Measurements from ENCODE around the gene NDE1. TPM values are rescaled to one million over a fixed set of nuclear protein-coding genes. Genes with fewer than 3 reads are reported as not detected.
"Not testable (repeated sequence)": the region's sequence is repeated elsewhere in the genome, so short reads cannot be mapped to it uniquely, and the experiment has no call there.

The NDE1 gene
- total RNA-seq, 2 donors from 2014 or later, result 60.5 to 69.2 TPM

DNA sequence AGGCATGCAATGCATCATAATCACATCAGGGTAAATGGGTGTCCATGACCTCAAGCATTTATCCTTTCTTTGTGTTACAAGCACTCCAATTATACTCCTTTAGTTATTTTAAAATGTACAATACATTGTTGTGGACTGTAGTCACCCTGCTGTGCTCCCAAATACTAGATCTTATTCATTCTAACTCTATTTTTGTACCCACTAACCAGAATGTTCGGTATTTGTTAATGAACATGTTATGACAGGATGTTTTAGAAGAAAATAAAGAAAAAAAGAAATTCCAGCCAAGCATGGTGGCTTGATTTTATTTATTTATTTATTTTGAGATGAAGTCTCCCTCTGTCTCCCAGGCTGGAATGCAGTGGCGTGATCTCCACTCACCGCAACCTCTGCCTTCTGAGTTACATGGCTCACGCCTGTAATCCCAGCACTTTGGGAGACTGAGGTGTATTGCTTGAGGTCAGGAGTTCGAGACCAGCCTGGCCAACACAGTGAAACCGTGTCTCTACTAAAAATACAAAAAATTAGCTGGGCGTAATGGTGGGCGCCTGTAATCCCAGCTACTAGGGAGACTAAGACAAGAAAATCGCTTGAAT, 1.8 kb upstream of the NDE1 start:
- H3K4me1 Mint-ChIP-seq, result peaks cover 14% of the 10 kb centered on the region
- Histone ChIP-seq H3K9me3 (ENCODE audit: control insufficient read depth, low read length) (no peaks in the 10 kb centered on the region), H3K4me1 (ENCODE audit: control insufficient read depth, insufficient read depth, low read length) (peaks cover 3% of the 10 kb centered on the region), H3K4me3 (ENCODE audit: low read length) (no peak overlapping the region), H3K27me3 (ENCODE audit: control insufficient read depth, insufficient read depth, low read length, poor library complexity, severe bottlenecking) (no peaks in the 10 kb centered on the region), H3K27ac (ENCODE audit: low read depth, low read length) (no peak overlapping the region), H3K9ac (ENCODE audit: extremely low read depth, low read length, poor library complexity, severe bottlenecking) (no peak overlapping the region), H3K36me3 (ENCODE audit: control insufficient read depth, insufficient read depth, low read length) (peaks cover 7% of the 10 kb centered on the region)
- no peak for DNase-seq
- TF ChIP-seq, protein P1, sequence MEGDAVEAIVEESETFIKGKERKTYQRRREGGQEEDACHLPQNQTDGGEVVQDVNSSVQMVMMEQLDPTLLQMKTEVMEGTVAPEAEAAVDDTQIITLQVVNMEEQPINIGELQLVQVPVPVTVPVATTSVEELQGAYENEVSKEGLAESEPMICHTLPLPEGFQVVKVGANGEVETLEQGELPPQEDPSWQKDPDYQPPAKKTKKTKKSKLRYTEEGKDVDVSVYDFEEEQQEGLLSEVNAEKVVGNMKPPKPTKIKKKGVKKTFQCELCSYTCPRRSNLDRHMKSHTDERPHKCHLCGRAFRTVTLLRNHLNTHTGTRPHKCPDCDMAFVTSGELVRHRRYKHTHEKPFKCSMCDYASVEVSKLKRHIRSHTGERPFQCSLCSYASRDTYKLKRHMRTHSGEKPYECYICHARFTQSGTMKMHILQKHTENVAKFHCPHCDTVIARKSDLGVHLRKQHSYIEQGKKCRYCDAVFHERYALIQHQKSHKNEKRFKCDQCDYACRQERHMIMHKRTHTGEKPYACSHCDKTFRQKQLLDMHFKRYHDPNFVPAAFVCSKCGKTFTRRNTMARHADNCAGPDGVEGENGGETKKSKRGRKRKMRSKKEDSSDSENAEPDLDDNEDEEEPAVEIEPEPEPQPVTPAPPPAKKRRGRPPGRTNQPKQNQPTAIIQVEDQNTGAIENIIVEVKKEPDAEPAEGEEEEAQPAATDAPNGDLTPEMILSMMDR (conservative IDR thresholded peaks at IDR 0.05), result no peak
- no peaks in the 10 kb centered on the region for H3K9me3 Mint-ChIP-seq
- H3K27me3 Mint-ChIP-seq (ENCODE audit: insufficient read depth), result no peaks in the 10 kb centered on the region
- H3K4me3 Mint-ChIP-seq, result no peak overlapping the region
- H3K27ac Mint-ChIP-seq, result no peak overlapping the region
- H3K36me3 Mint-ChIP-seq (ENCODE audit: low read depth), result peaks cover 5% of the 10 kb centered on the region
- WGBS, 2 experiments (ENCODE audit: insufficient coverage in 1 of 2, insufficient read length in 1 of 2), result 95 to 97% methylated on average over 6 to 9 of the region's 9 CpGs

DNA sequence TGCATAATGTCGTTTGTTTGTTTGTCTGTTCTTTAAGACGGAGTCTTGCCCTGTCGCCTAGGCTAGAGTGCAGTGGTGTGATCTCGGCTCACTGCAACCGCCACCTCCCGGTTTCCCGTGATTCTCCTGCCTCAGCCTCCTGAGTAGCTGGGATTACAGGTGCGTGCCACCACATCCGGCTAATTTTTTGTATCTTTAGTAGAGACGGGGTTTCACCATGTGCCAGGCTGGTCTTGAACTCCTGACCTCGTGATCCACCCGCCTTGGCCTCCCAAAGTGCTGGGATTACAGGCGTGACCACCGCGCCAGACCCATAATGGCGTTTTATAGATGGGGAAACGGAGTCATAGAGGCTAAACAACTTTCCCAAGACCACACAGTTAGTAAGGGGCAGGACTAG, 734 bp upstream of the NDE1 start:
- not testable (repeated sequence) for H3K36me3 ChIP-seq (ENCODE audit: control insufficient read depth, insufficient read depth, low read length); DNase-seq; H3K9ac ChIP-seq (ENCODE audit: extremely low read depth, low read length, poor library complexity, severe bottlenecking); H3K27me3 ChIP-seq (ENCODE audit: control insufficient read depth, insufficient read depth, low read length, poor library complexity, severe bottlenecking); H3K27ac ChIP-seq (ENCODE audit: low read depth, low read length); H3K4me1 ChIP-seq (ENCODE audit: control insufficient read depth, insufficient read depth, low read length); H3K27me3 Mint-ChIP-seq (ENCODE audit: insufficient read depth); H3K9me3 ChIP-seq (ENCODE audit: control insufficient read depth, low read length); H3K36me3 Mint-ChIP-seq (ENCODE audit: low read depth); H3K4me1 Mint-ChIP-seq; H3K9me3 Mint-ChIP-seq
- Mint-ChIP-seq H3K4me3 (peak overlapping the region; percentile 98), H3K27ac (peak overlapping the region; percentile 37)
- 84% methylated on average over 17 of the region's 17 CpGs for WGBS, 2 experiments (ENCODE audit: insufficient coverage in 1 of 2, insufficient read length in 1 of 2)
- H3K4me3 ChIP-seq (ENCODE audit: low read length), result peak overlapping the region; percentile 93

DNA sequence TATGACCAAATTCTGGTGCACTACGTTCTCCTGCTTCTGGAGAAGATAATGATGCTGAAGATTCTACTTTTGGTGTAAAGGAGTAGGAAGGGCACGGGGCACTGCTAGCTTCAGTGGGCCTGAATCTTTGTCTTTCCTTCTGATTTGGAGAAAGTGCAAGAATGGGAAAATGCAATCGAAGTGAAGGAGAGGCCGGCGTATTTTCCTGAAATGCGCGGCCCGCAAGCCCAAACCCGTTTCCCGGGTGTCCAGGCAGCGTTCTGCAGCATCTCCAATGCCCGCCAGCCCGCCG, 372 bp upstream of the NDE1 start:
- peaks cover 6% of the 10 kb centered on the region for H3K36me3 Mint-ChIP-seq (ENCODE audit: low read depth)
- Histone ChIP-seq H3K27me3 (ENCODE audit: control insufficient read depth, insufficient read depth, low read length, poor library complexity, severe bottlenecking) (no peaks in the 10 kb centered on the region), H3K27ac (ENCODE audit: low read depth, low read length) (peak overlapping the region; percentile 31), H3K9me3 (ENCODE audit: control insufficient read depth, low read length) (no peaks in the 10 kb centered on the region), H3K4me1 (ENCODE audit: control insufficient read depth, insufficient read depth, low read length) (no peaks in the 10 kb centered on the region), H3K4me3 (ENCODE audit: low read length) (peak overlapping the region; percentile 93), H3K36me3 (ENCODE audit: control insufficient read depth, insufficient read depth, low read length) (peaks cover 7% of the 10 kb centered on the region), H3K9ac (ENCODE audit: extremely low read depth, low read length, poor library complexity, severe bottlenecking) (no peak overlapping the region)
- TF ChIP-seq, protein P1 (conservative IDR thresholded peaks at IDR 0.05), result no peak
- peak overlapping the region; percentile 37 for H3K27ac Mint-ChIP-seq
- no peaks in the 10 kb centered on the region for H3K9me3 Mint-ChIP-seq
- peak overlapping the region; percentile 98 for H3K4me3 Mint-ChIP-seq
- peaks cover 5% of the 10 kb centered on the region for H3K4me1 Mint-ChIP-seq
- no peaks in the 10 kb centered on the region for H3K27me3 Mint-ChIP-seq (ENCODE audit: insufficient read depth)
- DNase-seq, result no peak
- WGBS, 2 experiments (ENCODE audit: insufficient coverage in 1 of 2, insufficient read length in 1 of 2), result 2 to 4% methylated on average over 11 to 14 of the region's 14 CpGs

DNA sequence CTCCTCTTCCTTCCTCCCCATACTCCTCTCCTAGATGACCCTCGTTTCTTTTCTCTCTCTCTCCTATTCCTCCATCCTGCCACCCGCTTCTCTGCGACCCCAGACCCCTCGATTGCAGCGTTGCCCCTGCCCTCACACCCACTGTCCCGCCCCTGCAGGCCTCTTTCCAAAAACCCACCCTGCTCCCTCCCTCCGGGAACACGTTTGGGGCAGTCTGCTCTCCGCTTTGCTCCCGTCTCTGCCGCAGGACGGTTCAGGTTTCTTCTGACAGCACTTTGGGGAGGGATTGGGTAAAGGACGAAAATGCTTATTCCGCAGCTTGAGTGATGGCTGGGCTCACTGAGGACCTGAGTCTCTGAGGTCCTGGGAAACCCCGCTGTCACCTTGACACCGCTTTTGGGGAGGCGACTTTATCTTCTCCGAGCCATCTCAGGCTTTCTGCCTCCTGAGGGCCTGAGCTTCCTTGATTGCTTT, 690 bp downstream of the NDE1 start:
- Histone ChIP-seq H3K27ac (ENCODE audit: low read depth, low read length) (no peak overlapping the region), H3K36me3 (ENCODE audit: control insufficient read depth, insufficient read depth, low read length) (peaks cover 7% of the 10 kb centered on the region), H3K4me1 (ENCODE audit: control insufficient read depth, insufficient read depth, low read length) (no peaks in the 10 kb centered on the region), H3K27me3 (ENCODE audit: control insufficient read depth, insufficient read depth, low read length, poor library complexity, severe bottlenecking) (no peaks in the 10 kb centered on the region), H3K9me3 (ENCODE audit: control insufficient read depth, low read length) (no peaks in the 10 kb centered on the region), H3K4me3 (ENCODE audit: low read length) (peak overlapping the region; percentile 93), H3K9ac (ENCODE audit: extremely low read depth, low read length, poor library complexity, severe bottlenecking) (peak overlapping the region; percentile 62)
- peaks cover 5% of the 10 kb centered on the region for H3K4me1 Mint-ChIP-seq
- H3K27ac Mint-ChIP-seq, result peak overlapping the region; percentile 96
- peaks cover 6% of the 10 kb centered on the region for H3K36me3 Mint-ChIP-seq (ENCODE audit: low read depth)
- TF ChIP-seq, protein P1 (conservative IDR thresholded peaks at IDR 0.05), result no peak
- DNase-seq, result peak; percentile 79
- no peaks in the 10 kb centered on the region for H3K9me3 Mint-ChIP-seq
- H3K27me3 Mint-ChIP-seq (ENCODE audit: insufficient read depth), result no peaks in the 10 kb centered on the region
- peak overlapping the region; percentile 98 for H3K4me3 Mint-ChIP-seq
- 0 to 3% methylated on average over 9 to 18 of the region's 18 CpGs for WGBS, 2 experiments (ENCODE audit: insufficient coverage in 1 of 2, insufficient read length in 1 of 2)
